HG03558 (cell line): ENCODE results near the gene SEPTIN8.
A peak's percentile ranks its signal among the peaks of the same experiment; 100 is the strongest.

ENCODE experiments used
- ATAC-seq: cut with Tn5 transposase; IDR thresholded peaks from one replicate; pipeline ENCODE4 v1.9.1; 2021; ENCODE audit warnings: moderate number of reproducible peaks; ENCODE audit not compliant: unreplicated experiment; ENCODE audit errors: extremely low read depth

Gene SEPTIN8

DNA sequence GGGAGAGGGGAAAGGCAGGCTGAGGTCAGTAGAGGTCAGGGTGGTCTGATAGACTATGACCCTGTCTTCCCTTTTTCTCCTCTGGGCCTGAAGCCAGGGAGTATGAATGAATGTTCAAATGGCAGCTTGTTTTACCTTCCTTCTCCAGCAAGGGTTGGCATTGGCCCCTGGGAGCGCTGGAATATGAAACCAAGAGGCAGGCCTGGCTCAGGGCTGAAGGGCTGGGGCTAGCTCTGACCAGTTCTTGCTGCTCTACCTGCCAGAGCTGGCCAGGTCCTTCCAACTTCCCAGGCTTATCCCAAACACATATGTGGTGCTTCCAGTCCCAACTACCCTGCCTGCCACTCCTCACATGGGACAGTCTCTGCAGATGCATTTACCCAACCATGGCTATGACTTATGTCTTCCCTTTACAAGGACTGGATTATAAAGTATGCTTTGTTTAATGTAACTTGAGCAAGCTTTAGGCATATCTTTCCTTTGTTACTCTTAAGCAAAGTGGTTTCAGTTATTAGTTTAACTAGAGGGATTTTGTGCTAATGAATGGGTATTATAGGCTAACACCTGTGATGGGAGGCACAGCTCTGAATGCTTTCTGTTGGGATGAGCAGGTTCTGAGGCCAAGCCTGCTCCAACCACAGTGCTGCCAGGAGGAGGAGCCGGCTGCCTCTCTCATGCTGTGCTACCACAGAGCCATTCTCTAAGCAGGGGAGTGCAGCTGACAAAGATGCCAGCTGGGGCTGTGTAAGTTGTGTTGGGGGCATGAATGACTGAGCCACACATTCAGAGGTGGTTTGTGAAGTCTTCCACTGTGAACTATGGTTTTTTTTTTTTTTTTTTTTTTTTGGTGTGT, 23.7 kb downstream of the SEPTIN8 start:
- ATAC-seq: no peak

DNA sequence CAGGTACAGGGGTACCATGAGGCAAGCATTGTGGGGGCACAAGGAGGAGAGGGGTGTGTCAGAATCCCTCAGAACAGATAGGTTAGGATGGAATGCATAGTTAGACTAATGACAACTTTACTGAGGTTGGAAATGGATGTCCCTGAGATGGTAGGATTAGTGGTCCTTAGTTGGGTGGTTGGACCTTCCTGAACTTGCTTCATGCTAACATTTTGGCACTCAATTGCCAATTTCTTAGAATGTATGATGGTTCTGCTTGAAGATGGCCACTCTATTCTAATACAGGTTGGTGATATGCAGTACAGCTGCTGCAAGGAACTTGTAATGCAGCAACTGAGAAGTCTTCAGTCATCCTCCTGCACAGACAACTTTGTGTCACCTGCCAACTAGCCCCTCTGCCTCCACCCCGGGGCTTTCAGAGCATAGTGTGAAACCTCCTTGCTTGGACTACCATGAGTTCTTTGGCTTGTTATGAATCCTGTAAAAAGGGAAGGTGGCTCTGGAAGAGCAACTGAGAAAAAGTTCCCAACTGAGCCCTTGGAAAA, 24.4 kb downstream of the SEPTIN8 start:
- no peak for ATAC-seq

DNA sequence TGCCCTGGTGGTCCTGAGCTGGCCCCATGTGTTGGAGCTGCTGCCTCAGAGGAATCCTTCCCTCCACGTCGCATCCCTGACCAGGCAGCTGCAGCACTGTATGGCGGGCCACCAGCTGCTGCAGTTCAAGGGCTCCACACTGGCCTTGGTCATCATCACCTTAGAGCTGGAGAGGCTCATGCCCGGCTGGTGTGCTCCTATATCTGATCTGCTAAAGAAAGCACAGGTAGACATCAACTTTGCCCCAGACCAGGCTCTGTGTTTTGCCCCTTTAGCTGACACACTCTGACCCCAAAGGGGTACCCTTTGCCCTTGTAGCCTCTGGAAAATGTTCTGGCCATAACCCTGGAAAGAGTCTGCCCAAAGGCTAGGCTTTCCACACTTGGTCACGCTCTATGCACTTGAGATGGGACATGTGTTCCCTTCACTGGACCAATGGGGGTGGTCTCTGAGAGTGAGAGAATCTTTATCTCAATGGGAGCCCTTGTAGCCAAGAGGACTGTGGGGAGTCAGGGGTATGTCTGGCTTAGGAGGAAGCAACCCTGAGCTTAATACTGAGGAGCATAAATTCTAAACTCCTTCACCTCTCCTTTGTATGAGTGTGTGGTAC, 25.0 kb downstream of the SEPTIN8 start:
- ATAC-seq: no peak

DNA sequence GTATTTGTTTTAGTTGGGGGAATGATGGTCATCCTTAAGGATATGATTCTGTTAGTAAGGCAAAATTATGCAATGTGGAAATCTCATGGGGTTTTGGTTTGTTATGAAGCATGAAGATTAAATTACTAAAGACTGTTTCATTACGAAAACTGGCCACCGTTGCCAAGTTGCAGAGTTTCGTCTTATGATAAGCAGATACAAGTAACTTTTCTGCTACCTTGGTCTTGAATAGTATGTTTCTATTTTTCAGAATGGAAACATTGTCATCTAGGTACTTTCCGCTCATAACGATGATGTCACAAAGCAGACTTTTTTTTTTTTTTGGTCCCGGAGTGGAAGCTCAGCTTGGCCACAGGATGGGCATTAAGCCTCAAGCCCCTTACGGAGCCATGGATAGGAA, 25.6 kb downstream of the SEPTIN8 start:
- ATAC-seq: no peak

DNA sequence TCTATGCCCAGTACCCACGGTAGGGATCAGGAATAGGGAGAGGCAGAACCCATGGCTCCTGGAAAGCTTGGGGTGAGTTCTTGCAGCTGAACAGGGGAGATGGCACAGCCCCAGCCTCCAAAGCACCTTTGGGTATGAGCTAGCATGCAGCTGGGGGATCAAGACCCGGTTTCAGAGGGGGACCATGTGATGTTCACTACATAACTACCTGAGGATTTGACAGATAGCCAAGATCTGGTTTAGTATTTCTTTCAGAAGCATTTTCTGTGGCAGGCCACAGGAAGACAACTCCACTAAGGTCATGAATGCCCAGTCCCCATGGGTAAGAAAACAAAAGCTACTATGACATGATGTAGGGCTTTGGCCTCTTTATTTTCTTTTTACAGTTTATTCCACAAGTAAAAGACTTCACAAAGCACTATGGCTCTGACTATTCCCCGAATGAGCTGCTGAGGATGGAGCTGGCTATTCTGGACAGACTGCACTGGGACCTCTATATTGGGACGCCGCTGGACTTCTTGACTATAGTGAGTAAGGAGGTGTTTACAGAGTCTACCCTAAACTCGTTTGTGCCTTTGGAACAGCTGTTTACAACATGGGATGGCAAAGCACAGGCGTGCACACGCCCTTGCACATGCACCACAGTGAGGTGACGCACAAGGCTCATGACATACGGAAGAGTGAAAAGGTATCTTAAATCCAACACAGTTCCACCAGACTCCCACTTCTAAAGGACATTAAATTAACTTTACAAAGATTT, 26.4 kb downstream of the SEPTIN8 start:
- peak; percentile 31 for ATAC-seq

DNA sequence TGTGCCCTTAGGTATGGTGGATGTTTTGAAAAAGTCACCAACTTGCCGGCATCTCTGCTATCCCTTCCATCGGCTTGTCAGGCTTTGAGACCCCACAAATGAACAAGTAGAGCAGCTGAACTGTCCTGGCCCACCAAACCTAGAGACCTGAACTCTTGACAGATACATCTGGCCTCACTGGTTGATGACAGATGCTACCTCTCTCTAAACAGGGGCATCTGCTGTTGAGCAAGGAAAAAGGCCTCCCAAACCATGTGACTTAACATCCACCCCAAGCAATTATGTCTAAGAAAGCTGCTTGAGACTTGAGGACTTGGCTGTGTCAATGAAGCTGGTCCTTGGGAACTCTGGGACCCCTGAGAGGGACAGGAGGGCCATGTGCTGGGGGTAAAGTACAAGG, 27.5 kb downstream of the SEPTIN8 start:
- no peak for ATAC-seq

DNA sequence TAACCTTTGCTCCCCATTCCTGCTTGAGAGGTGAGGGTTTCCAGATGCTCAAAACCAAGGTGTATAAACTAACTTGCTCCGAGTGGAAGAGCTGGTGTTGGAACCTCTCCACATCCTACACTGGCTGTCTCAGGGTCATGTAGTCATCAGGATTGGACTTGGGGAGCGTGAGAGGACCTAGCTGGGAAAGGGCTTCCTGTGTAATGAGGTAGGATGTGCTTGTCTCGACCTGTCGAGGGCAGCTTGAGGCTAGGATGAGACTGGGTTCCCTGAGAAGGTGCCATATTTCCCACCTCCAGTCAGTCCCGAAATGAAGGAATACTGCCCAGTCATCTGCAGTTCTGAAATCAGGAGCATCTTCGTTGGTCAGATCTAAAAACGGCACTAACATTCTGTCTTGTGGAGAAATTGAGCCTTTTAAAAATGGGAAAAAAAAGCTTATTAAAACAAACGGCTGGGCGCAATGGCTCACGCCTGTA, 28.5 kb downstream of the SEPTIN8 start:
- ATAC-seq: no peak

DNA sequence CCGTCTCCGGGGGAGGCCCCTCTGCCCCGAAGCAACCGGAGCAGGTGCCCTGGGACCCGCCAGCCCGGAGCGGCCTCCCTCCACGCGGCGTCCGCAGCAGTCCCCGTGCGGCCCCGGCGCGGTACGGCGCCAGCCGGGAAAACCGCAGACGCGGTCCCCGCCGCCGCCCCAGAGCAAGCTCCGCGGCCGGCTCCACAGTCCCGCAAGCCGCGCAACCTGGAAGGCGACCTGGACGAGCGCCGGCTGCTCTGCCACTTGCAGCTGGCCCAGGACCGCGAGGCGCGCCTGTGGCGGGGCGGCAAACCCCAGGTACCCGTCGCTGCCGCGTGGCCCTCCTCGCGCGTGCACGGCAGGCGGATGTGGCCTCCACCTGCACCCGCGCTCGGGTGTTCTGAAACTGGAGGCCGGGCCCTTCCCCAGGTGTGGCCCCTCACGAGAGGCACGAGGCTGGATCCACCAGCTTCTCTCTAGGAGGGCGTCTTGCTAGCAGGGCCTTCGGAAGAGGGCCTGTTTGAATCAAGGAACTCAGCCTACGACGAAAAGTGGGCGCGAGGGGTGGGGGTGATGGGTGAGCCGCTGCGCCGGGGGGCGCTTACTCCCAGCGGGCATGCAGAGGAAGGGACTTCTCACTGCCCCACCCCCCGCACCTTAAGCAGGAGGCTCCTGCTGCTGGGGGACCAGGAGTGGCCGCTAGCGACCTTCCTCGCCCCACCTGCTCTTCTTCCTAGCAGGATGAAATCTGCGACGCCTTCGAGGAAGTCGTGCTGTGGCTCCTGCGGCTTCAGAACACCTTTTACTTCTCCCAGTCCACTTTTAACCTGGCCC, 29.2 kb downstream of the SEPTIN8 start:
- ATAC-seq: no peak

DNA sequence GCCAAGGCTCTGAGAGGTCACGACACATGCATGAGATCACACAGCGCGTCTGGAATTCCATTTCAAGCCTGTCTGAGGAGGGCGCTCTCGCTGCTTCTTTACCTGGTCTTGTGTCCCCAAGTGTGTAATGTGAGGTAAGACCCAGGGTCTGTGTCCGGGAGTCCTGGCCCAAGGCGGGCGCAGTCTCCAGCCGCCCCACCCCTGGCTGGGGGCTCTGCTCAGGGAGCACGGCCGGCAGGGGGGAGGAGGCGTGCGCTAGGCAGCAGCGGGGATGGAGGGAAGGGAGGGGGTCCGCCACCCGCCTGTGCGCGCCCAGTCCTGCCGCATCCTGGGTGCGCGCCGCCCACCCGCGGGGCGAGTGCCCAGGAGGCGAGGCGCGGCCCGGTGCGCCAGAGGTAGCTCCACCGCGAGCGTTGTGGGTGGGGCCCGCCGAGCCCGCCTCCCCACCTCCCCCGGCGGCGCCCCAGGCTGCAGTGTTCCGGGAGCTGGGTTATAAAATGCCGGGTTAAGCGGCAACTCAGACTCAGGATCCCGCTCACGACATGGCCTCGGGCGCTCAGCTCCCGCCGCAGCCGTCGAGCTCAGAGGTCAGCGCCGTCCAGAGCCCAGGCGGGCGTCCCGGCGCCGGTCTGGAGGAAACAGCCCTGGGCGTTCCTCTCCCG, 30.0 kb downstream of the SEPTIN8 start, which contains the start of gene CCNI2:
TSS of gene CCNI2 (plus strand) at position 473 of the 662 bp plus-strand sequence. CDS start at position 543, 70 bp downstream.
- ATAC-seq: no peak

DNA sequence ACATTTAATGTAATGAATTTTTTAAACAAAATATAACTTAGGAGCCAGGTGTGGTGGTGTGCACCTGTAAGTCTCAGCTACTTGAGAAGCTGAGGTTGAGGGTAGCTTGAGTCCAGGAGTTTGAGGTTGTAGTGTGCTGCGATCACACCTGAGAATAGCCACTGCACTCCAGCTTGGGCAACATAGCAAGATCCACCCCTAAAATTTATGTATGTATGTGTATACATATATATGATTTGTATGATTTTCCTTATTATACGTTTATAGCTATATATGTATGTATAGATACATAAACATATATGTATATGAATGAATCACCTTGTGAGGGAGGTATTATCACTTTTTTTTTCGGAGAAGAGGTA, 30.5 kb downstream of the SEPTIN8 start:
- ATAC-seq: no peak

DNA sequence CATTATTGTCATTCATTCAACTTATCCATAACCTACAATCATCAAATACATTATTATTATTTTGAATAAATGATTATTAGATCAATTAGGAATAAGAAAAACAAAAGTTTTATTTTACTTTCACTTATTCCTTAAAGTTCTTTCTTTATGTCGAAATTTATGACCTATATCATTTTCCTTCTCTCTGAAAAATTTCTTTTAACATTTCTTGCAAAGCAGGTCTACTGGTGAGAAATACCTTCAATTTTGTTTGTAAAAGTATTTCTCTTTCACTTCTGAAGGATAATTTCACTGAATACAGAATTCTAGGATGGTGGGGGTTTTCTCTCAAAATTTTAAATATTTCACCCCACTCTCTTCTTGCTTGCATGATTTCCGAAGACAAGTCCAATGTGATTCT, 32.4 kb downstream of the SEPTIN8 start:
- ATAC-seq: no peak

DNA sequence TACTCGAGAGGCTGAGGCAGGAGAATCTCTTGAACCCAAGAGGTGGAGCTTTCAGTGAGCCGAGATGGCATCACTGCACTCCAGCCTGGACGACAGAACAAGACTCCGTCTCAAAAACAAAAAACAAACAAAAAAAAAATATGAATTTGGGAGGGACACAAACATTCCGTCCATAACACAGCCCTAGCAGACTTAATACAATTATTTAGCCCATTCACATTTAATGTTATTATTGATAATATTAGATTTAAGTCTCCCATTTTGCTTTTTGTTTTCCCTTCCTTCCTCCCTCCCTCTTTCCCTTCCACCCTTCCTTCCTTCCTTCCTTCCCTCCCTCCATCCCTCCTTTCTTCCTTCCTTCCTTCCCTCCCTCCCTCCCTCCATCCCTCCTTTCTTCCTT, 34.4 kb downstream of the SEPTIN8 start:
- ATAC-seq: no peak

DNA sequence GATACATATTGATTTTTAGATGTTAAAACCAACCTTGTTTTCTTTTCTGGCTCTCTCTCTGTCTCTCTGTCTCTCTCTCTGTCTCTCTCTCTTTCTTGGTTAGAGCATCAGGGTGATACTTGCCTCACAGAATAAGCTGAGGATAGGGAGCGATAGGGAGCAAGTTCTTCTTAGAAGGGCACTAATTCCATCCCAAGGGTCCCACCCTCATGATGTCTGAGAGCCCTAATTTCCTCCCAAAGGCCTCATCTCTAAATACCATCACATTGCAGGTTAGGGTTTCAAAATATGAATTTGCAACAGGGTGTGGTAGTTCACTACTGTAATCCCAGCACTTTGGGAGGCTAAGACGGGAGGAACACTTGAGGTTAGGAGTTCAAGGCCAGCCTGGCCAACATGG, 34.9 kb downstream of the SEPTIN8 start:
- ATAC-seq: no peak

DNA sequence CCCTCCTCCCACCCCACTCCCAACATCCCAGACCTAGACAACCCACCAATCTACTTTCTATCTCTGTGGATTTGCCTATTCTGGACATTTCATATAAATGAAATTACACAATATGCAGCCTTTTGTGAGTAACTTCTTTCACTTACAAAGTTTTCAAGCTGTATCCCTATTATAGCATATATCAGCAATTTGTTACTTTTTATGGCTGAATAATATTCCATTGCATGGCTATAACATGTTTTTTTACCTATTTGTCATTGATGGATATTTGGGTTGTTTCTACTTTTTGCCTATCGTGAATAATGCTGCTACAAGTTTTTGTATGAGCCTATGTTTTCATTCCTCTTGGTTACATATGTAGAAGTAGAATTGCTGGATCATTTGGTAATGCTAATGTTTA, 37.8 kb downstream of the SEPTIN8 start:
- ATAC-seq: no peak

DNA sequence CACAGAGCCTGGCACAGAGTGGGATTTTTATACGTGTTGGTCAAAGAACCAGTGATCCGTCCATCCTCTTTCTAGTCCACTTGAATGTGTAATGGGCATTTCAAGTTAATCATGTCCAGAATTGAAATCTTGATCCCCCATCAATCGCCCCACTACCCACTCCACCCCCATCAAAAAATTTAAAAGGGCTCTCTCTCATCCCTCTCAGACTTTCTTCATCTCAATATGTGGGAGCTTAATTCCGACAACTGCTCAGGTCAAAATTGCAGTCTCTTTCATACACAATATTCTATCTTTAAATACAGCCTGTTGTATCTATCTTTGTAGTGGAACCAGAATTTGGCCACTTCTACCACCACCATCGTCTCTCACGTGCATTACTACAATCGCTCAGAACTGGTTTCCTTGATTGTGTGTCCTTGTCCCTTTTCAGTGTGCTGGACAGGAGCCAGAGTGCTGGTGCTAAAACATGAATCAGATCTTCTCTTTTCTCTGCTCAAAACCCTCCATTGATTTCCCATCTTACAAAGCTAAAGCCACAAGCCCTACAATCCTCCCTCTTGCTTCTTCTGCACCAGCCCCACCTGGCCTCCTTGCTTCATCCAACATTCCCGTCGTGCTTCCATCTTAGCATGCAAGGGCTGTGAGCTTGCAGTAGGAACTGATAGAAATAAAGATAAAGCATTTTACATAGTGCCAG, 38.9 kb downstream of the SEPTIN8 start:
- no peak for ATAC-seq

DNA sequence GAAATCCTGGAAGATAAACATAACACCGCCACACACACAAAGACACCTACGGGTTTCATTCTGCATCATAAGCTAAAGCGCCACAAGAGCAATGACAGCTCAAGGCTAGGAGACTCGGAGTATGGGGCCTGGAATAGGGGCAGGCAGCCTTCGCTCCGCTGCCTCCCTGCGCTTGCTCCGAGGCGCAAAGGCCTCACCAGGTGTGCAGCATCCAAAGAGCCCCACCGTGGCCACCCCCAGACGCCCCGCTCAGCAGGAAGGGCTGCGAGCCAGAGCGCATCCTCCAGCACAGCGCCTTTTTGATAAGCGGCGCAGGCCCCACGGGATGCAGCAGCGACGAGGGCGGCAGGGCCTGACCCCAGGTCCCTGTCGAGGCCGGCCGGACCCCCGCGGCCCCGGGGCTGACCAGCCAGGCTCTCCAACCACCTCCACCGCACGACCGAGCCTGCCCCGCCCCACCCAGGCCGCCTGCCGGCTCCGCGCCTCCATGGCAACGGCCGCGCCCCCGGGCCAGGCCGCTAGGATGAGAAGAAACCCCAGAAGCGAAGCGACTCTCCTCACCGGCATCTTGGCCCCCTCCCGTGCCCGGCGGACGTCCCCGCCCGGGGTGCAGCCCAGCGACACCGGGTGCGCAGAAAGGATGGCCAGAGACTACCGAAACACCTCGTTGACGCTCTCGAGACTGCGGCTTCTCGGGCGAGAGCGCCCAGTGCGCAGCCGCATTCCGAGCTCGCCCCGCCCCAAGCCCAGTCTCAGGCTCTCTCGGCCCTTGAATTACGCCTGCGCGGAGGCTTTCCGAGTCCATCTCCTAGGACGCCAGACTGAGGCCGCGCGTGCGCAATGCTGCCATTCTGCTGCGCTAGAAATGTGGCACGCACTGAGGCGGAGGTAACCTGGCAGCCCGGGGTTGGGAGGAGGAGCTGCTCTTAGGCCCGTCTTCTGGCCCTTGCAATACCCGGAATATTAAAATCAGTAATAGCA, 39.9 kb downstream of the SEPTIN8 start, which contains the start of gene KIF3A:
TSS of gene KIF3A (minus strand) at position 694 of the 981 bp plus-strand sequence. CDS start at position 567, 127 bp downstream.
- peak; percentile 66 for ATAC-seq

DNA sequence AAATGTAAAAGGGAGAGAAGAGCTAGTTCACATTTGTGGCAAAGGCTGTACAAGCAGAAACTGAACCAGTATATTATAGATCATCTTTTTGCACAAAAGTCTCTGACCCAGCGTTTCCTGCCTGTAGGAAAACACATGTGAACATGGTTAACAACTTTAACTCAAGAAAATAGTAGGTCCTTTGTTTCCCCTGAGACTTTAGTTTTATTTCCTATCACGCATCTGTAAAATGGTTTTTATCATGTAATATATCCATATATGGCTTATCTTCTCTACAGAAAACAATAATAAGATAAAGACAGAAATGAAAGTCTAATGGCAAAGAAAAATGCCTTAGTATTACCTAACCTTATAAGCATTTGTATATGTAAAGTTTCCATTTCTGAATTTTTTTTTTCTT, 42.4 kb downstream of the SEPTIN8 start:
- no peak for ATAC-seq
